ENCODE results near the gene LRBA.

- TF ChIP-seq CTCF (IDR thresholded peaks at IDR 0.05) = no peak
- no peak for TF ChIP-seq POLR2AphosphoS5 (IDR thresholded peaks at IDR 0.05)
- no peak for TF ChIP-seq POLR2A (IDR thresholded peaks at IDR 0.05)
These were observed 480.3 kb downstream of the LRBA start for GRCh38 chr4:150534818-150535217.

All from breast epithelium (tissue), 3 donors.